Panc1 (cell line): ENCODE data around the gene ARL15.

Experiments
- CTCF ChIP-seq: fragments of 450-650 bp; IDR thresholded peaks from 2 replicates; pipeline ENCODE4 v1.5.1; 2017; ENCODE audit warnings: mild to moderate bottlenecking
- POLR2AphosphoS5 ChIP-seq: IDR thresholded peaks from 2 replicates; pipeline ENCODE4 v1.6.1; 2012; ENCODE audit warnings: mild to moderate bottlenecking, low read depth, low read length, moderate library complexity
- REST ChIP-seq, 2 experiments: IDR thresholded peaks; 2 replicates each; pipeline ENCODE4 v1.6.1; 2011 to 2012; ENCODE audit warnings: low read depth in 2 of 2, control low read depth in 1 of 2, low read length in 1 of 2, mild to moderate bottlenecking in 1 of 2, moderate library complexity in 1 of 2; ENCODE audit not compliant: insufficient read depth in 1 of 2
- SIN3A ChIP-seq: IDR thresholded peaks from 2 replicates; pipeline ENCODE4 v1.6.1; 2012; ENCODE audit warnings: low read depth, mild to moderate bottlenecking, low read length, moderate library complexity, borderline replicate concordance; ENCODE audit not compliant: insufficient read depth

GRCh38 chr5:54086191-54086590 is 224.2 kb downstream of the ARL15 start:
- TF ChIP-seq REST (IDR thresholded peaks at IDR 0.05; ENCODE audit: insufficient read depth in 1 of 2, low read depth in 2 of 2, low read length in 1 of 2) (no peak), CTCF (no peak), POLR2AphosphoS5 (no peak), SIN3A (no peak)
